Activated CD4-positive, CD25-positive, alpha-beta regulatory T cell treated with anti-CD3 and anti-CD28 coated beads, Interleukin-2, amount 50 U/mL, for 16 hours (primary cell): ENCODE results near the gene SNAPC2.
"Not testable (repeated sequence)": the region's sequence is repeated elsewhere in the genome, so short reads cannot be mapped to it uniquely, and the experiment has no call there.

ENCODE experiments used
- DNase-seq: peaks from one replicate; pipeline ENCODE4 v3.0.0-alpha.2; 2020; ENCODE audit warnings: low read depth, low spot score

SNAPC2 gene

DNA sequence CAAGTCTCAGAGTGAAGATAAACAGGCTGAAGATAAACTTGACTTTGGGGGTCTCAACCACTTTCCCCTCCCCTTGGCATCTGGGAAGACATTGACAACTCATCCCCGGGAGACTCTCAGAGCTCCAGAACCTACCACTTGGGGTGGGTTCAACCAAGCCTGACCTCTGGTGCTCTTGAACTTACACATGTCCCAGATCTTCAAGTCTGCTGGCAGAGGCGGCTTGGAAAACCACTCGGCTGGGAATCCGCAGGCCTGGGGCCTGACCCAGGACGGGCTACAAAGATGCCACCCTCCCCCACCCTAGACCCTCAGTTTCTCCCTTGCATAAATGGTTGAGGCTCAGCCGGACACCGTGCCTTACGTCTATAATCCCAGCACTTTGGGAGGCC lies 31.3 kb upstream of the SNAPC2 start:
- DNase-seq, result no peak

DNA sequence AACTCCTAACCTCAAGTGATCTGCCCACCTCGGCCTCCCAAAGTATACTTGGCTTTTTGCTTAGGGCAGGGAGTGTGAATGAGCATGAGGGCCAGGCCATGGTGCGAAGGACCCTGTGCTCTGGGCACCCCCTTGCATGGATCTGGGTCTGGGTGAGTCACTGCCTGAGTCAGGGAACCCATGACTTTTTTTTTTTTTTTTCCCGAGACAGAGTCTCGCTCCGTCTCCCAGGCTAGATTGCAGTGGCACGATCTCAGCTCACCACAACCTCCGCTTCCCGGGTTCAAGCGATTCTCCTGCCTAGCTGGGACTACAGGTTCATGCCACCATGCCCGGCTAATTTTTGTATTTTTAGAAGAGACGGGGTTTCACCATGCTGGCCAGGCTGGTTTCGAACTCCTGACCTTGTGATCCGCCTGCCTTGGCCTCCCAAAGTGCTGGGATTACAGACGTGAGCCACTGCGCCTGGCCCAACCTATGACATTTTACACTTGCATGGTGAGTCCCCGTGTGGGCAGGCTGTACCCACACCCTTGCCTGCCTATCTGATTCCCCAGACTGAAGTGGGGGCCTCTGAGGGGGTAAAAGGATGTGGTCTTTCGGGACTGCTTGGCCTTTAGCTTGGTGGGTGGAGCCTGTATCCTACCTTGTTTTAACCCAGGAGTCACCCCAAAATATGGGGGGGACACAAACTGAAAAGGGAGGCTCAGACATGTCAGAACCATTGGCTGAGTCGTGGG lies 26.6 kb upstream of the SNAPC2 start:
- DNase-seq, result not testable (repeated sequence)

DNA sequence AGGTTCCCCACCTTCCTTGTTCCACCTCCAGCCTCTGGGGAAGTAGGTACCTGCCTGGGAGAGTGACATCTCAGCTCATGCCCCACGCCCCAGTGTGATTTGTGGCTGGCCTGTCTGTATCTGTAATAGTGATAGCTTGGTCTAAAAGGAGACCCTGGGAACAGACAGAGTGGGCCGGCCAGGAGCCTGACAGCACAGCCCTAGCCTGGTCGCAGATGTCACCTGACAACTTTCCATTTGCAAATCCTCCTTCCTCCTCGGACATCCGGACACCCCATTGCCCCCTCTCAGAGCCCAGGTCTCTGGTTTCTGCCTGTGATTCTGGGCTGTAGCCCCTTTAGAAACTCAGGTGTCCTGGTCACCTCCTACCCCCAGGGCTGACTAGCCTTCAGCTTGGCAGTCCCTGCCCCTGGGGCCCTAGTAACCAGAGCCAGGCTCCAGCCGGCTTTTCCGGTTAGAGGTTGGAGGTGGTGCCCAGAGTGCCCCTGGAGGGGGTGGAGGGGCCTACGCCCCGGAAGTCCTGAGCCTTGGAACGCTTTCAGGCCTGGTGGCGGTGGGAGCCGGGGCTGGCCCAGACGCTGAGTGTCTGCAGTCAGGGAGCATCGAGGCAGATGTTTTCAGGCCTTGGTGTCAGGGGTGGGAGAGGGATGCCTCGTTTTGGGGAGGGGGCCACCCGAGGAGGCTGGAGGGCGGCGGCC lies 25.4 kb upstream of the SNAPC2 start:
- DNase-seq, result no peak

DNA sequence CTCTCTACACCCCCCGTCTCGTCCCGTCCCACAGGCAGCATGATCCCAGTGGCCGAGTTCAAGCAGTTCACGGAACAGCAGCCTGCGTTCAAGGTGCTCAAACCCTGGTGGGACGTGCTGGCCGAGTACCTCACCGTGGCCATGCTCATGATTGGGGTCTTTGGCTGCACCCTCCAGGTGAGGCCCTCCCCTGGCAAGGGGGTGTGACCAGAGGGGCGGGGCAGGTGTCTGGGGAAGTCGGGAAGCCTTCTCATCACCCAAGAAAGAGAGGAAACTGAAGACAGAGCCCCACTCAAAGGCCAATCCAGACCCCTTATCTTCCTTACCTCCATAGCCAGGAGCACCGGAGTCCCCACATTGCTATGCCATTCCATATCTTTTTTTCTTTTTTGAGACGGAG lies 24.6 kb upstream of the SNAPC2 start:
- no peak for DNase-seq

DNA sequence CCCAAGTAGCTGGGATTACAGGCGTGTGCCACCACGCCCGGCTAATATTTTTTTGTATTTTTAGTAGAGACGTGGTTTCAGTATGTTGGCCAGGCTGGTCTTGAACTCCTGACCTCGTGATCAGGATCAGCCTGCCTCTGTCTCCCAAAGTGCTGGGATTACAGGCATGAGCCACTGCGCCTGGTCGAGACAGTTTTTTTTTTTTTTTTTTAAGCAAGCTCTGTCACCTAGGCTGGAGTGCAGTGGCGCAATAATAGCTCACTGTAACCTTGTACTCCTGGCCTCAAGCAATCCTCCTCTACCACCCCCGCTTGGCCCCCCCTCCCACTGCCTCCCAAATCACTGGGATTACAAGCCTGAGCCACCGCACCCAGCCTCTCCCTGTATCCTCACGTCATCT lies 22.8 kb upstream of the SNAPC2 start:
- no peak for DNase-seq

DNA sequence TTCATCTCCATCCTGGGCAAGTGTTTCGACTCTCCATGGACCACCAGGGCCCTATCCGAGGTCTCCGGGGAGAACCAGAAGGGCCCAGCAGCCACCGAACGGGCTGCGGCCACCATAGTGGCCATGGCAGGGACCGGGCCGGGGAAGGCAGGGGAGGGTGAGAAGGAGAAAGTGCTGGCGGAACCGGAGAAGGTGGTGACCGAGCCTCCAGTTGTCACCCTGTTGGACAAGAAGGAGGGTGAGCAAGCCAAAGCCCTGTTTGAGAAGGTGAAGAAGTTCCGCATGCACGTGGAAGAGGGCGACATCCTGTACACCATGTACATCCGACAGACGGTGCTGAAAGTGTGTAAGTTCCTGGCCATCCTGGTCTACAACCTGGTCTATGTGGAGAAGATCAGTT lies 21.2 kb upstream of the SNAPC2 start:
- no peak for DNase-seq

DNA sequence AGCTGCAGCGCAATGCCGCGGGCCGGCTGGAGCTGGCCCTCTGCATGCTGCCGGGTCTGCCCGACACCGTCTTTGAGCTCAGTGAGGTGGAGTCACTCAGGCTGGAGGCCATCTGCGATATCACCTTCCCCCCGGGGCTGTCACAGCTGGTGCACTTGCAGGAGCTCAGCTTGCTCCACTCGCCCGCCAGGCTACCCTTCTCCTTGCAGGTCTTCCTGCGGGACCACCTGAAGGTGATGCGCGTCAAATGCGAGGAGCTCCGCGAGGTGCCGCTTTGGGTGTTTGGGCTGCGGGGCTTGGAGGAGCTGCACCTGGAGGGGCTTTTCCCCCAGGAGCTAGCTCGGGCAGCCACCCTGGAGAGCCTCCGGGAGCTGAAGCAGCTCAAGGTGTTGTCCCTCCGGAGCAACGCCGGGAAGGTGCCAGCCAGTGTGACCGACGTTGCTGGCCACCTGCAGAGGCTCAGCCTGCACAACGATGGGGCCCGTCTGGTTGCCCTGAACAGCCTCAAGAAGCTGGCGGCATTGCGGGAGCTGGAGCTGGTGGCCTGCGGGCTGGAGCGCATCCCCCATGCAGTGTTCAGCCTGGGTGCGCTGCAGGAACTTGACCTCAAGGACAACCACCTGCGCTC lies 20.3 kb upstream of the SNAPC2 start:
- DNase-seq, result no peak

DNA sequence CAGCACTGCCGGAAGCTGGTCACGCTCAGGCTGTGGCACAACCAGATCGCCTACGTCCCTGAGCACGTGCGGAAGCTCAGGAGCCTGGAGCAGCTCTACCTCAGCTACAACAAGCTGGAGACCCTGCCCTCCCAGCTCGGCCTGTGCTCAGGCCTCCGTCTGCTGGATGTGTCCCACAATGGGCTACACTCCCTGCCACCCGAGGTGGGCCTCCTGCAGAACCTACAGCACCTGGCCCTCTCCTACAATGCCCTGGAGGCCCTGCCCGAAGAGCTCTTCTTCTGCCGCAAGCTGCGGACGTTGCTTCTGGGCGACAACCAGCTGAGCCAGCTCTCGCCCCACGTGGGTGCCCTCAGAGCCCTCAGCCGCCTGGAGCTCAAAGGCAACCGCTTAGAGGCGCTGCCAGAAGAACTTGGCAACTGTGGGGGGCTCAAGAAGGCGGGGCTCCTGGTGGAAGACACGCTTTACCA lies 19.7 kb upstream of the SNAPC2 start:
- DNase-seq, result no peak

DNA sequence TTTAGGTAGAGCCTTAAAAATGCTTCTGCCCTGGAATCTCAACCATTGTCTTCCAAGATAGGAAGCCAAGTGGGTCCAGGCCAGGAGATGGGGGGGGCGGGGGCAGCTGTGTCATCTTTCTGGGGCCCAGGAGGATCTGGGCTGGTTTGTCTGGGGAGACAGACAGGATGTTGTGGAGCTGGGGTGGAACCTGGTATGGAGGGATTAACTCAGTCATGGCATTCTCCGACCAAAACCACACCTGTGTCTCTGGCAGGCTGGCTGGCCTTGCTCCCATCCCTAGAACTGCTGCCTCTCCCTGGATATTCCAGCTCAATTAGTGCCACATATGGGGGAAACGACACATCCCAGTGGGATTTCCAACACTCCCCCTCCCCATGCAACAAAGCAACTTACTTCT lies 19.2 kb upstream of the SNAPC2 start:
- no peak for DNase-seq

DNA sequence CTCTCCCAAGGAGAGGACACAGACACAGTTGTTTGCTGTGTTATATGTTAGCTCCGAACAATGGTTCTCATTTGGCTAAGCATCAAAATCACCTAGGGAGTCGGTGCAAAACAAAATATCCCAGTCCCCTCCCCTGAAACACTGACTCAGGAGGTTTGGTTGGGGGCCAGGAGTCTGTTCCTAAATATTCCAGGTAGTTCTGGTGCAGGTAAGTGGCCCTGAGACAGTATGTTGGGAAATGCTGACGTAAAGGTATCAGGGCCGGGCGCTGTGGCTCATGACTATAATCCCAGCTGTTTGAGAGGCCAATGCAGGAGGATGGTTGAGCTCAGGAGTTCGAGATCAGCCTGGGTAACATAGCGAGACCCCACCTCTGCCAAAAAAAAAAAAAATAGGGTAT lies 18.8 kb upstream of the SNAPC2 start:
- no peak for DNase-seq

DNA sequence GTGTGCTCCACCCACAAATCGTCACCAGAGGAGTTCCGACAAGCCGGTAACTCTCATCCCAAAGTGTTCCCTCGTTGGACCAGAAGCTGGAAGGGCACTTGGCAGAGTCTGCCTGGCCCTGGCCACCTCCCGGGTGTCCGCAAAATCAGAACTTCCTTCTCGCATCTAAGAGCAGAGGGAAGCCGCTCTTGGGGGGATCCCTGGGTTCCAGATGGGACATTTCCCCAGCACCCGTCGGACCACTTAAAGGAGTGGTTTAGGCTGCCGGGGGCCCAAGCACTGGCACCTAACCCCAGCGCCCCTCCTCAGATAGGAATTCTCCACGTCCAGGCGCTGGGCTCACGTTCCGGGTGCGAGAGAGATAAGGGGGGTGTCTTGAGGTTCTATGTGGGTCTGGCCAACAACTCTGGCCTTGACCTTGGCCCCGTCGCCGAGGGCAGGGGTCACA lies 17.3 kb upstream of the SNAPC2 start:
- no peak for DNase-seq

DNA sequence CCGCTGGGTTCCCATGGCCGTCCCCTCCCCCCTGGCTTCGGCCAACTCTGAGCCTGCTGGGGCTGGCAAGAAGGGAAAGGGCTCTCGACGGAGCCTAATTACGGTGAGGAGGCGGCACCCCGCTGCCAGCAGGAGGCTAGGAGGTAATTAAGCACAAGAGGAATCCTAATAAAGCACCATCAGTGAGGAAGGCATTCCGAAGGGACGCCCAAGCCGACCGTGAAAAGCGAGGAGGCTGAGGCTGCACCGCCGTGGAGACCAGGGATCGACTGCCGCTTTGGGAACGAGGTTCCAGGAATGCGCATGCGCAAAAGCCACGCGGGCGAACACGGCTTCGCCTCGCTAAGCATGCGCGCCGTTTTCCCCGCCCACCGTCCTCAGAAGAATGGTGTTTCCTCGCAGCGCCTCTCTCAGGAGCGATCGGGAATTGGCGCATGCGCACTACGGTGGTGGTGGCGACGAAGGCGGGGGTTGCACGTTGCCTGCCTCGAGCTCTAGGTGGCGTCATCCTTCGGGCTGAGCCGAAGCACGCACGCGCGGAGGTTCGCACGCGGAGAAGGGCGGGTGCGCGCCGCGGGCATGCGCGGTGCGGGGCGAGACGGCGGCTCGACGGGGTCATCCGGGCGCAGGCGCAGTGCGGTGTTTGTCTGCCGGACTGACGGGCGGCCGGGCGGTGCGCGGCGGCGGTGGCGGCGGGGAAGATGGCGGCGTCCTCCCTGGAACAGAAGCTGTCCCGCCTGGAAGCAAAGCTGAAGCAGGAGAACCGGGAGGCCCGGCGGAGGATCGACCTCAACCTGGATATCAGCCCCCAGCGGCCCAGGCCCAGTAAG lies 16.7 kb upstream of the SNAPC2 start, which contains the start of gene MAP2K7:
Gene MAP2K7 (plus strand): TSS at position 634 of the 830 bp plus-strand sequence. CDS start 68 bp downstream, at position 702.
- peak; percentile 100 for DNase-seq

DNA sequence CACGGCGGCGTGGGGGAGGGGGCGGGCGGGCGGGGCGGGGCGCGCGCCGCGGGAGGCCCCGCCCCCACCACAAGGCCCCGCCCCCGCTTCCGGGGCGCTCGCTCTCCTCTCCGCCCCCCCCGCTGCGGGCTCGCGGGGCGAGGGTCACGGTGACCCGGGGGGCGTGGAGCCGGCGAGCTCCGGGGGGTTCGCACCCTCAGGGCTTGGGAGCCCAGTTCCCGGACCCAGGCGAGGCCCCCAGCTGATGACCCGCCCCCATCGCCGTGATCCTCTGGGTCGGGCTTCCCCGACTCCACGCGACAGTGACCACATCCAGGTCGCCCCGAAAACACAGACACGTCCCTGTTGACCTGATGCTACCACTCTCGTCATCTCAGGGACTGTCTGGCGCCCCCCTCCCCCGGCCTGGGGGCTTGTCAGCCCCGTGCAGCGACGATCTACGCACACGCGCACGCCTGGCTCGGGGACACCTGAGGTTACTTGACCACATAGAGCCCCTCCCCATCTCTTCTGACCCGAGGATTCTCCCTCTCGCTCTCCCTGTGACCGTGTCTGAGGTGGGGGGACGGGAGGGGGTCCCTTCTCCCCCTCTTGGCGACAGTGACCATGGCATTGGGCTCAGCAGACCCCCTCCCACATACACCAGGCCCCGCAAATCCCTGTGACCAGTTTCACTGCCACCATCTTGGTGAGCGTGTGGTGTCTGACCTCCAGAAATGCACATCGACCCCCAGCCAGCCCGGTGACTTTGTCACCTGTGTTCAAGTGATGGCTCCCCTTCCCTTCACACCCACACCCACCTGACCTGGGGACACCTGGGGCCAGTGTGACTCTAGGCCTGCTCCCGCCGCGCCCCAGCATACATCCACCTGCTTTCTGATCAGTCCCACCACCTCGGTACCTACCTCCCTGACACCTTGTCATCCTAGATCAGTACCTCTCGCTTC lies 15.8 kb upstream of the SNAPC2 start:
- peak; percentile 50 for DNase-seq

DNA sequence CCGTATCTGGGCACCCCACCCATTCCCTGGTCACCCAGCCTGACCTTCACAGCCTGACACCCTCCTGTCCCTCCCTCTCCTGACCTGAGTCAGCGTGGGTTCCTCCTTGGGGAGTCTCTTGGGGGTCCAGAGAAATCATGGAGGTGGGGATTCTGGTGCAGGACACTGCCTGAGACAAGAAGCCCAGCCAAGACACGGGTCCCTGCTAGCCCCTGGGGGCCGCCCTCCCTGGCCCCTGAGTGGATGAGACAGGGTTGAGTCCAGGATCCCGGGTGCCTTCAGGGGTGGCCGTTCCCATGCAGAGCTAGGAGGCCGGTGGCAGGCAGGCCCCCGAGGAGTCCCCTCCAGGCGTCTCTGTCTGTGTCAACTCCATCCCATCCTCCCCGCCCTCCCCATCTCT lies 14.9 kb upstream of the SNAPC2 start:
- no peak for DNase-seq

DNA sequence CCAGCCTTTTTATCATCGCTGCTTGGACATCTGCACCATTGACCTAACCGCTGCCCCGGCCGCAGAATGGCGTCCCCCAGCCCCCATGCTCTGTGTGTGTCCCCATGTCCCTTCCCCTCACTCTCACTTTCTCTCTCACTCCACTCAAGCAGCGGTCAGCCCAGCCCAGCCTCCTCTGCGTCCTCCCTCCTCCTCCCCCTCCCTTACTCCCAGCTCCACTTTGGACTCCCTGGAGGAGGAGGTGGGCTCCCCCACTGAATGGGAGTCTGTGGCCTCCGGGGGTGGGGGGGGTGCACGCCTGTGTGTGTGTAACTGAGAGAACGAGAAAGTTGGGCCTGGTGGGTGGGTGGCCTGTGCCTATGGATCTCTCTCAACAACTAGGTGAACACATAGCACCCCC lies 14.3 kb upstream of the SNAPC2 start:
- DNase-seq, result no peak

DNA sequence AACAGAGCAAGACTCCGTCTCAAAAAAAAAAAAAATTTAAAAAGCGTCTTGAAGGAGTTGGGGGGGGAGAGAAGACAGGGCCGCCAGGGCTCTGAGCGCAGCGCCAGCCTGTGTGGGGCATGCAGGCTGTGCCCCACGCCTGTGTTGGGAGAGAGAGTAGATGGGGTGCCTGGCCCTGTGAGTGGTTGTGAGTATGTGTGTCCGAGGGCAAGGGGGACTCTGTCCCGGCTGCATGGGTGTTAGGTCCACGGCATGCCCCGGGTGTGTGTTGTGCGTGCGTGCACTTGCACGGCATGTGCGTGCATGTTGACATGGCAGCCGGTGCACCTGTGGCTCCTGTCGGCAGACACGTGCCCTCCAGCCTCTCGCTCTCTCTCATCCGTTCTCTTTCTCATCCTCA lies 13.0 kb upstream of the SNAPC2 start:
- no peak for DNase-seq

DNA sequence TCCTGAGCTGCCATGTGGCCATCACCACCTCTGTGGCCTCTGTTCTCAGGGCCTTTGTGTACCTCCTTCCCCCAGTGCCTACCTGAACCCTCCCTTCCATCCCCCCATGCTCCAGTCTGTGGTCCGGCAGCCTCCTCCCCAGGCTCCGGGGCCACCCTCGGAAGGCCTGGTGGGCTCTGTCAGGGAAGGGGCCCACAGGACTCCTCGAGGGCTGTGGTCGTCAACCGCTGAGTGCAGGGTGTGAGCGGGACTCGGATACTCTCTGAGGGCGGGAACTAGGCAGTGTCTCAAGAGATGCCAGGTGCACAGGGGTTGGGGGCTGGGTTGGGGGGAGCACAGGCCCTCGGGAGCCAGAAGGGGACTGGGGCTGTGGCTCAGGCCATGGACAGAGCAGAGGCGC lies 12.6 kb upstream of the SNAPC2 start:
- DNase-seq, result no peak

DNA sequence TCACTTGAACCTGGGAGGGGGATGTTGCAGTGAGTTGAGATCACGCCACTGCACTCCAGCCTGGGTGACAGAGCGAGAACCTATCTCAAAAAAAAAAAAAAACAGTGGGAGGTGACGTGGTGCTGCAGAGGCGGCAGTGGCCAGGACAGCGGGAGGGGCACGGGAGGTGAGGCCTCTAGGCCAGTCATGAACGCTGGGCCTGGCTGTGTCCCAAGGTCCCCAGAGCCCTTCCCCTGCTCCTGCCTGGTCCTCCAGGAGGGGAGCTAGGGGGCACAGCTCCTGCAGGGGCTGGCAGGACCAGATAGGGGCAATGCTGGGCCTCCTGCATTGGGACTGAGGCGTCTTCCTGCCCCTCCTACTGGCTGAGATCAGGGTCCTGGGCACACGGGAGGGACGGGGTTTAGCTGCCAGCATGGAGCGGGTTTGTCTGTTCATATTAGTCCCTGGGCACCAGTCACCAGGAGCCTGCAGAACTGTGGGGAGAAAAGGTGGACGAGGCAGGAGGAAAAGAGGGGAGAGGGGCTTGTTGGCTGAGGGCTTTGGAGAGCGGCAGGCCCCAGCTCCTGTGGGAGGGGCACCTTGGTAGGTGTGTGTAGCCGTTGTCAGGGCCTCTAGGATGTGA lies 11.9 kb upstream of the SNAPC2 start:
- DNase-seq, result no peak

DNA sequence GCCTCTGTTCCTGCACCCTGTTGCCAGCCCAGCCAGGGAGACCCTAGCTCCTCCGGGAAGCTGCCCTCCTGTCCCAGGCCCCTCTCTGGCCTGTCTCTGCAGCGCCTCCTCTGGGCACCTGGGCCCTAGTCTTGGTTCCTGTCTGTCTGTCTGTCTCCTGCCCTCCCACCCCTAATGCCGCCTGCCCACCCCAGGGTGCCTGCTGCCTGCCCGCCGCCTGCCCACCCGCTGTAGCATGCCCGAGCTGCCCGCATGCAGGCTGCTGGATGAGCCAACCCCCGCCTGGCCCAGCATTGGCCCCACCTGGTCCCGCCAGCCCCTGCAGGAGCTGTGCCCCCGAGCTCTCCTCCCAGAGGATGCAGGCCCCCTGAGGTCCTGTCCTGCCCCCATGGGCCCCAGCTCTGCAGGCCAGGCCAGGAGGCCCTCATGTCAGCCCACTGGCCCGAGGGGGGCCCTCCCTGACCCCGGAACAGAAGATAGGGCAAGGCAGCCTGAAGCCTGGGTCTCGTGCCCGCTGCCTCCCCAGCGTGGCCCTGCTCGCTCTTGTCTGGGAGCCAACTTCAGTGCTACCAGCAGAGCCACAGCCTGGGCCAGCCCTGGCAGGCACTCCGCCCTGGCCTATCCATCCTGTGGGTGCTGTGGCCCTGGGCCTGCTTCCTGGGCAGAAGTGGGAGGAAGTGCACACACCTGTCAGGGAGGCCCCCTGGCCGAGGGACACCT lies 11.2 kb upstream of the SNAPC2 start:
- no peak for DNase-seq
